Measurements from ENCODE around the gene PHF21B.

The PHF21B gene

GRCh38 chr22:45001653-45002052, 8.2 kb downstream of the PHF21B start:
- no peak for TF ChIP-seq CTCF (IDR thresholded peaks at IDR 0.05)

- no peak for TF ChIP-seq CTCF (IDR thresholded peaks at IDR 0.05)
These were observed 9.5 kb downstream of the PHF21B start for GRCh38 chr22:45000330-45000729.

GRCh38 chr22:44999687-45000086, 10.1 kb downstream of the PHF21B start:
- no peak for TF ChIP-seq CTCF (IDR thresholded peaks at IDR 0.05)

- no peak for TF ChIP-seq CTCF (IDR thresholded peaks at IDR 0.05)
These were observed 10.6 kb downstream of the PHF21B start for GRCh38 chr22:44999231-44999630.

GRCh38 chr22:44998296-44998695, 11.5 kb downstream of the PHF21B start:
- no peak for TF ChIP-seq CTCF (IDR thresholded peaks at IDR 0.05)

- no peak for TF ChIP-seq CTCF (IDR thresholded peaks at IDR 0.05)
These were observed 12.7 kb downstream of the PHF21B start for GRCh38 chr22:44997060-44997459.

GRCh38 chr22:44996648-44997047, 13.2 kb downstream of the PHF21B start:
- TF ChIP-seq CTCF (IDR thresholded peaks at IDR 0.05): no peak

- no peak for TF ChIP-seq CTCF (IDR thresholded peaks at IDR 0.05)
These were observed 13.7 kb downstream of the PHF21B start for GRCh38 chr22:44996120-44996519.
